ENCODE measurements around the gene WEE2.
A peak's percentile ranks its signal among the peaks of the same experiment; 100 is the strongest.

The WEE2 gene

GRCh38 chr7:141698247-141699015 lies 9.7 kb upstream of the WEE2 start:
- peak overlapping the region; percentile 18 for H3K27ac Mint-ChIP-seq
- DNase-seq (ENCODE audit: low spot score in 2 of 2) (peak in 1 of 2 donors; percentile 10), ATAC-seq (ENCODE audit: low read depth) (no peak)
- H3K9me3 Mint-ChIP-seq = no peaks in the 10 kb centered on the region
- no peaks in the 10 kb centered on the region for H3K27me3 Mint-ChIP-seq
- no peak overlapping the region for H3K4me3 Mint-ChIP-seq
- peaks cover 8% of the 10 kb centered on the region for H3K36me3 Mint-ChIP-seq
- peaks cover 57% of the 10 kb centered on the region for H3K4me1 Mint-ChIP-seq

DNA sequence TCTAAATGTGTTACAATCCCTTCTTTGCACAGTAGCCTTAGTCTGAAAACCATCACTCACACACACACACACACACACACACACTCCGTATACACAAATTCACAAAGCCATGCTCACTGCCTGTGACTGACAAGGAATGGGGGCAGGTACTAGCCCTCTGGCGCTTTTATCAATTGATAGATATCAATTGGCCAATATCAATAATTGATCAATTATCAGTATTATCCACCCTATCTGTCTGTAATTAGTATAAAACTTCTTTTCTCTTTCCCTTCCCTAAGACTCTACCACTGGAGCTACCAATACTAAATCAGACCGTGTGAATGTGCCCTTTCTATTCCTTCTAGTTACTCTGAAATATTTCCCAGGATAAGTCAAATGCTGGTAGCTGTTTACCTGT lies 8.3 kb upstream of the WEE2 start:
- Mint-ChIP-seq H3K36me3 (peaks cover 2% of the 10 kb centered on the region), H3K4me3 (peak overlapping the region; percentile 74), H3K27ac (peak overlapping the region; percentile 89)

GRCh38 chr7:141700296-141700847 lies 7.8 kb upstream of the WEE2 start:
- peaks cover 45% of the 10 kb centered on the region for H3K4me1 Mint-ChIP-seq

More for the DNA sequence above, 8.3 kb upstream of the WEE2 start:
- Mint-ChIP-seq H3K4me1 (peaks cover 49% of the 10 kb centered on the region), H3K27me3 (no peaks in the 10 kb centered on the region), H3K9me3 (no peaks in the 10 kb centered on the region)
- ATAC-seq (ENCODE audit: low read depth) (no peak), DNase-seq (ENCODE audit: low spot score in 2 of 2) (no peak)

GRCh38 chr7:141700848-141701371 lies 7.2 kb upstream of the WEE2 start:
- no peaks in the 10 kb centered on the region for H3K9me3 Mint-ChIP-seq
- H3K27ac Mint-ChIP-seq = peak overlapping the region; percentile 89
- ATAC-seq (ENCODE audit: low read depth) = no peak
- peaks cover 40% of the 10 kb centered on the region for H3K4me1 Mint-ChIP-seq
- peak overlapping the region; percentile 74 for H3K4me3 Mint-ChIP-seq
- peak in 1 of 2 donors; percentile 19 for DNase-seq (ENCODE audit: low spot score in 2 of 2)
- no peaks in the 10 kb centered on the region for H3K27me3 Mint-ChIP-seq
- H3K36me3 Mint-ChIP-seq = peaks cover 2% of the 10 kb centered on the region

More at GRCh38 chr7:141700296-141700847, 7.8 kb upstream of the WEE2 start:
- Mint-ChIP-seq H3K36me3 (peaks cover 2% of the 10 kb centered on the region), H3K27ac (peak overlapping the region; percentile 89), H3K4me3 (peak overlapping the region; percentile 74), H3K27me3 (no peaks in the 10 kb centered on the region), H3K9me3 (no peaks in the 10 kb centered on the region)
- DNase-seq (ENCODE audit: low spot score in 2 of 2) = no peak
- ATAC-seq (ENCODE audit: low read depth) = no peak

DNA sequence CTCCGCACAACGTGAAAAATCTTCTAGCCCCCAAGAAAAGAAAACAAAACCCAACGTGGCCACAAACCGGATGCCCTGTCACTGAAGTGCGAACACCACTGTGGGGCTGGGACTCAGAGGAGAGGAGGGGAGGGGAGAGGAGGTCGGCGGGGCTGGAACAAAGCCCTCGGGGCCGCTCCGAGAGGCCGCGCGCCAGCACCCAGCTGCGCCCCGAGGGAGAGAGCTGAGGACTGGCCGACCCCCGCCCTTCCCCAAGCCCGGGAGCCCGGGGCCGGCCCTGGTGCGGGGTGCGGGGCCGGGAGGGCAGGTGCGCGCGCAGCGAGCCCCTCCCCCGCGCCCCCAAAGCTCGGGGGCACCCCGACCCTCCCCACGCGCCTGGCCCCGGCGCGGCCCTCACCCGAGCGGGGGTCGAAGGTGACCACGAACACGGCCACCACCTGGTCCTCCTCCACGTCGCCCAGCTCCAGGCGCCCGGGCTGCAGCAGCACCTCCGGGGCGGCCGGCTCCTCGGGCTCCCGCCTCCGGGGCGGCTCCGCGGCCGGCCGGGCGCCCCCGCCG lies 6.6 kb upstream of the WEE2 start:
- ATAC-seq (ENCODE audit: low read depth) = peak; percentile 75
- DNase-seq (ENCODE audit: low spot score in 2 of 2) = peak; percentile 67 to 68
- Mint-ChIP-seq H3K9me3 (no peaks in the 10 kb centered on the region), H3K4me3 (peak overlapping the region; percentile 74), H3K27ac (peak overlapping the region; percentile 89), H3K36me3 (peaks cover 2% of the 10 kb centered on the region), H3K27me3 (no peaks in the 10 kb centered on the region), H3K4me1 (peaks cover 37% of the 10 kb centered on the region)

GRCh38 chr7:141702047-141702567 lies 6.0 kb upstream of the WEE2 start, which contains the start of gene DENND11:
TSS of gene DENND11 (minus strand) at chr7:141702166. CDS start at chr7:141702153, 13 bp downstream.
- ATAC-seq (ENCODE audit: low read depth) = peak; percentile 77
- Mint-ChIP-seq H3K27ac (peak within 1 kb of the TSS; percentile 95), H3K27me3 (no peaks in the 10 kb centered on the region), H3K4me1 (peaks cover 34% of the 10 kb centered on the region), H3K9me3 (no peaks in the 10 kb centered on the region), H3K4me3 (peak within 1 kb of the TSS; percentile 80), H3K36me3 (peaks cover 2% of the 10 kb centered on the region)
- peak; percentile 61 to 71 for DNase-seq (ENCODE audit: low spot score in 2 of 2)

DNA sequence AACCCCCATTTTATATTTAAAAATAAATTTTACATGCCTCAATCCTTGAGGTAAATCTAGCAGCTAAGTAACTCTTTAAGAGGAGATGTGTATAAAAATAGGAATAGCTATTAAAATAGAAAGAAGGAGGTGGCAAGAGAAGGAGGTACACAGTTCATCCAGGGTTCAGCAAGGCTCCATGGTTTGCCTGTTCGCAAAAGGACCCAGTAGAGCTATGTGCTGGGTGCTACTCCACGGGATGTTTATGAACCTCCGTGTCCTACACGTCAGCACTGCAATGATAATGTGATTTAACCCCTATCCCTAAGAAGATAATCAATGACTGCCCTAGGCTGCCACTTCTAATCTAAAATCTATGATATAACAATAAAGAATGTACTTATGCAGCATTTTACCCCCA lies 5.3 kb upstream of the WEE2 start:
- Mint-ChIP-seq H3K36me3 (peaks cover 2% of the 10 kb centered on the region), H3K27ac (peak overlapping the region; percentile 95), H3K4me1 (peaks cover 32% of the 10 kb centered on the region), H3K9me3 (peaks cover 2% of the 10 kb centered on the region), H3K27me3 (no peaks in the 10 kb centered on the region), H3K4me3 (no peak overlapping the region)
- DNase-seq (ENCODE audit: low spot score in 2 of 2) (no peak), ATAC-seq (ENCODE audit: low read depth) (no peak)

DNA sequence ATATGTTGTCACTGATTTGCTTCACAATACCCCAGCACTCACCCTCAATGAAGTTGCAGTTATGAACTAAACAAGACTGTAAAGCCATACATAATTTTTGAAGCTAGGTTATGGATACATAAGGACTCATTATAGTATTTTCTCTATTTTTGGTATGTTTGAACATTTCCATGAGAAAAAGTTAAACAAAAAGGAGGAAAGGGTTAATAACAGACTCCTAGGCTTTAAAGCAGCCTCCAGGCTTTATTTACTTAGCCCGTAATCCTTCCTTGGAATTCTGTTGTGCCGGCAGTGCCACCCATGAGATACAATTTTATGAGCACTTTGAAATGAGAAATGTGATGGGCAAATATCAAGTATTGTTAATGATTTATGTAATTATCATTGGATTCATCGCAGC lies 4.0 kb upstream of the WEE2 start:
- no peaks in the 10 kb centered on the region for H3K27me3 Mint-ChIP-seq
- H3K36me3 Mint-ChIP-seq = no peaks in the 10 kb centered on the region
- peaks cover 24% of the 10 kb centered on the region for H3K4me1 Mint-ChIP-seq
- H3K9me3 Mint-ChIP-seq = peaks cover 2% of the 10 kb centered on the region
- no peak overlapping the region for H3K27ac Mint-ChIP-seq
- H3K4me3 Mint-ChIP-seq = no peak overlapping the region
- ATAC-seq (ENCODE audit: low read depth) (no peak), DNase-seq (ENCODE audit: low spot score in 2 of 2) (no peak)

DNA sequence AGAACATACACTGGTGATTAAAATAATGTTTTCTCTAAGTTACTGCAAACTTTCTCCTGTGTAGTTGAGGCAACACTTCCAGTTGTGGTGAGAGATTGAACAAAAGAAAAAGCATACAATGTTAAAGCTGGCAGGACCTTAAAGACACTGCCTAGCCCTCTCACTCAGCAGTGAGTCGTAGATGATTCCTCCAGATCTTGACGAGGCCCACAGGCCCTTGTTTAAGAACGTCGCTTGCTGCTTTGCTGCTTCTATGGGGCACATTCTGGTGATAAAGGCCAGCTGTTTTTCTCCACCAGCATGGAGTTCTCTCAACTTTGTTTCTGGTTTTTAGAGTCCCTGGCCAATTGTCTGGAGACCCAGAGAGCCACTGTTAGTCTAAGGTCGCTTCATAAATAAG lies 3.4 kb upstream of the WEE2 start:
- H3K9me3 Mint-ChIP-seq = peaks cover 2% of the 10 kb centered on the region

GRCh38 chr7:141706239-141707064 lies 1.7 kb upstream of the WEE2 start:
- H3K4me1 Mint-ChIP-seq = peaks cover 7% of the 10 kb centered on the region
- no peak for ATAC-seq (ENCODE audit: low read depth)
- H3K27ac Mint-ChIP-seq = no peak overlapping the region
- peaks cover 2% of the 10 kb centered on the region for H3K36me3 Mint-ChIP-seq
- DNase-seq (ENCODE audit: low spot score in 2 of 2) = no peak
- H3K4me3 Mint-ChIP-seq = no peak overlapping the region
- H3K9me3 Mint-ChIP-seq = peaks cover 2% of the 10 kb centered on the region
- no peaks in the 10 kb centered on the region for H3K27me3 Mint-ChIP-seq

More for the DNA sequence above, 3.4 kb upstream of the WEE2 start:
- Mint-ChIP-seq H3K27me3 (no peaks in the 10 kb centered on the region), H3K27ac (no peak overlapping the region), H3K4me3 (no peak overlapping the region), H3K36me3 (no peaks in the 10 kb centered on the region), H3K4me1 (peaks cover 19% of the 10 kb centered on the region)
- DNase-seq (ENCODE audit: low spot score in 2 of 2) (no peak), ATAC-seq (ENCODE audit: low read depth) (no peak)

DNA sequence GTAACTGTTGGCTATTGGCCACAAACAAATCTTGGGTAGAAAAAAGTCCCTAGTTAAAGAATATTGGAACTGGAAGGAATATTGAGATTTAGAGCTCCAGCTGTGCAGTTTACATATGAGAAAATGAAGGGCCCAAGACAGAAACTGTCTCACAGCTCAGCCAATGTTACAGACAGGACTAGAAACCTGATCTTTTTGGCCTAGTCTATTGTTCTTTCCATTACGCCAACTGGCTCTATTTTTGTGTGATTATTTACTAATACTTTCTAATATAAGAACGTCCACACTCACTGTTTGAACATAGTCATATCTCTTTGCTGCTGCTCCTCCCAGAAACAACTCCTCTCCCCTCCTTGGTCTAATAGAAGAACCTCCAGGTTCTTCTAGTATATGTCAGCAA lies 1.2 kb downstream of the WEE2 start:
- no peaks in the 10 kb centered on the region for H3K27me3 Mint-ChIP-seq
- DNase-seq (ENCODE audit: low spot score in 2 of 2) (no peak), ATAC-seq (ENCODE audit: low read depth) (no peak)
- H3K4me1 Mint-ChIP-seq = no peaks in the 10 kb centered on the region
- peaks cover 2% of the 10 kb centered on the region for H3K36me3 Mint-ChIP-seq
- H3K9me3 Mint-ChIP-seq = peaks cover 2% of the 10 kb centered on the region
- H3K4me3 Mint-ChIP-seq = no peak overlapping the region
- H3K27ac Mint-ChIP-seq = no peak overlapping the region

DNA sequence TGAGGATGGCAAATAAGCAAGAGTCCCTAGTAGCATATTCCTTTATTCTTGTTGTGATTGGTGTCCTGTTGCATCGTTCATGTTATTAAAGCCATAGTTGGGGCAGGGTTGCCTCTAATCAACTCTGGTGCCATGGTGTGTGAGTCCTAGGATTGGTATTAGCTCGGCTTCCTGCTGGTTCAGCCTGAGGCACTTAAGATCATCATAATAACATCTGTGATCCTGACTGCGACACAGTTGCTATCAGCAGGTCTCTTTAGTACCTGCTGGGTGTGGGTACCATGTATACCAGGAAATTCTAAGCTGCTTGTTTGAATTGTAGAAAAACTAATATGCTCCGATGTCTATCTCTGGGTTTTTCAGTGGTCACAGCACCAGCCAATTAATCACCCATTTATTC lies 1.6 kb downstream of the WEE2 start:
- Mint-ChIP-seq H3K9me3 (peaks cover 2% of the 10 kb centered on the region), H3K27ac (no peak overlapping the region), H3K36me3 (peaks cover 2% of the 10 kb centered on the region), H3K4me3 (no peak overlapping the region), H3K4me1 (no peaks in the 10 kb centered on the region), H3K27me3 (no peaks in the 10 kb centered on the region)
- DNase-seq (ENCODE audit: low spot score in 2 of 2) (no peak), ATAC-seq (ENCODE audit: low read depth) (no peak)

- Mint-ChIP-seq H3K4me1 (no peaks in the 10 kb centered on the region), H3K27me3 (no peaks in the 10 kb centered on the region), H3K4me3 (no peak overlapping the region), H3K9me3 (peaks cover 2% of the 10 kb centered on the region), H3K36me3 (peaks cover 2% of the 10 kb centered on the region), H3K27ac (no peak overlapping the region)
- ATAC-seq (ENCODE audit: low read depth) (no peak), DNase-seq (ENCODE audit: low spot score in 2 of 2) (no peak)
Observed at GRCh38 chr7:141710301-141710700, 2.1 kb downstream of the WEE2 start.
